NCI-H226 (cell line): Measurements from ENCODE around the gene PEAR1.
A peak's percentile ranks its signal among the peaks of the same experiment; 100 is the strongest.
"Not testable (repeated sequence)": the region's sequence is repeated elsewhere in the genome, so short reads cannot be mapped to it uniquely, and the experiment has no call there.

Experiments
- DNase-seq: peaks from one replicate; pipeline ENCODE4 v3.0.0-alpha.2; 2015

The PEAR1 gene

DNA sequence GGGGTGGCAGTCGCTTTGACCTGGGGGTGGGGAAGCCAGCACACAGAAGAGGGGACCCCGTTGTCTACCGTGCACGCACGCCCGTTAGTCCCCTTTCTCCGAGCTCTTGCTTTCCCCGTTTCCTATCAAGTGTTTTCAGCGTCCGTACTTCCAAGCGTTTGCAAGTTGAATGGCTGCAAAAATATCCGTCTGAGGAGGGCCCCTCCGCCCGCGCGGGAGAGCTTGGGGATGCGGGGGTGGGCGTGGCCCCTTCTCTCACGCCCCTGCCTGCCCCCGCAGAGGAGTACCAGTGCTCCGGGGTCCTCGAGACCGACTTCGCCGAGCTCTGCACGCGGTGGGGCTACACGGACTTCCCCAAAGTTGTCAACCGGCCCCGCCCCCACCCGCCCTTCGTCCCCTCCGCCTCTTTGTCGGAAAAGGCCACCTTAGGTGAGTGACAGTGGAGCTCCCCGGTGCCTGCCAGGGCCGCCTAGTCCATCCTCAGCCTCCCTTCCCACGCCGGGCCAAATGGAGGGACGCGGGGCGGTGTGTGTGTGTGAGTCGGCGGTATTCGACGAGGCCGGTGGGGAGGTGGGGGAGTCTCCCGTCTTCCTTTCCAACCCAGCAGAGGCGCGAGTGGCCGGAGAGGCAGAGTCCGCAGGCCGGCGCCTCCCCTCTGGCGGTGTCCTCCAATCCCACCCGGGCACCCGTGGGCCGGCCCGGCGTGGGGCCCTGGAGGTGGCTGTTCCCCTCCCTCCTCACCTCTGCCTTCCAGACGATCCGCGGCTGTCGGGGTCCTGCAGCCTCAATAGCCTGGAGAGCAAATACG, 30.4 kb downstream of the PEAR1 start:
- DNase-seq, result no peak

DNA sequence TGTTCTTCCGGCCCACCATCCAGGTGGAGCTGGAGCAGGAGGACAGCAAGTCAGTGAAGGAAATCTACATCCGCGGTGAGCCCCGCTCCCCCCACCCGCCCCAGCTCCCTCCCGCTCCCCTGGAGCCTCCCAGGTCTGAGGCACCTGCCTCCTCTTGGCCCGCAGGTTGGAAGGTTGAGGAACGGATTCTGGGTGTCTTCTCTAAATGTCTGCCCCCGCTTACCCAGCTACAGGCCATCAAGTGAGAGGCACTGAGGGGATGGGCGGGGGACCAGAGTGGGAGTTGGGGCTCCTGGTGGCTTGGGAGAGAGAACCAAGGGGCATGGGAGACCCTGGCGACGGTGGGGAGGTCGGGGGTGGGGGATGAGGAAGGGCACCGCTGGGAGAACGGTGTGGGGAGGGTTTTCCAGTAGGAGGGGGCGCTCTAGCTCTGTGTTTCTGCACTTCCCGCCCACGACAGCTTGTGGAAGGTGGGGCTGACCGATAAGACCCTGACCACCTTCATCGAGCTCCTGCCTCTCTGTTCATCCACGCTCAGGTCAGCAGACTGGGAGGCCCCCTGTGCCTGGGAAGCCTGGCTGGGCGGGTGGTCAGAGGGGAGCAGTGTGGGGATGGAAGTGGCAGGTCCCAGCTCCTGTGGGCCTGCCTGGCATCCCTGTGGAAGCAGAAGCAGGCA, 31.1 kb downstream of the PEAR1 start:
- no peak for DNase-seq

DNA sequence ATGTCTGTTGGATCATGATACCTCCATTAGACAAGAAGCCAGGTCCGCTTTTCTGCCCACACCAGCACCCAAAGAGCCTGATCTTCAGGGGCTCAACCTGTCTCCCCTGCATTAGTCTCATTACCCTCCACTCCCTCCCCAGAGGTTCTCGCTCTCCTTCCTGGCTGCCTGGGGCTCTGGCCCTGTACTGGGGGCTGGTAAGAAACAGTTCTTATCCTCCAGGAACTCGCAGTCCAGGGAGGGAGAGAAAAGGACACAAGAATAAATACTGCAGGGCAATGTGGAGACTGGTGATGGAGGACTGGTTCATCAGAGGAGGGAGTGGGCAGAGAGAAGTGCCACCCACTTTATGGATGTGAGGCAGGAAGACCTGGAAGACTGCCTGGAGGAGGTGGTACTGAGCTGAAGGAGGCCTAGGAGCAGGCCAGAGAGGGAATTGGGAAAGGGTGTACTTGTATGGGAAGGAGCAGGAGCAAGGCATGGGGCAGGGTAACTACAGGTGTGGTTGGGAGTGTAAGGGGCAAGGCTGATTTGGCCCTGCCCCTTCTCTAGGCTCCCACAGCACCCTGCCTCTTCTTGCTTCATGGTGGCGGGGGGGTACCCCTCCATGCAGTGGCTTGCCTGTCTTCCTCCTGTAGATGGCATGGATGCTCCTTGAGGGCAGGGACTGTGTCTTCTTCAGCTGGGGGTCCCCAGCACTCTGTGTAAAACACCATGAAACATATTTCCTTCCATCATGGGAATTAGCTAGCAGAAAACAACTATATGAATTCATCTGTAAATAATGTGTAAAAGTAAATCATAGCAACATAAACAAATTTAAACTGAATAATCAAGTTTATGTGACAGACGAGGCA, 31.9 kb downstream of the PEAR1 start:
- DNase-seq, result no peak

DNA sequence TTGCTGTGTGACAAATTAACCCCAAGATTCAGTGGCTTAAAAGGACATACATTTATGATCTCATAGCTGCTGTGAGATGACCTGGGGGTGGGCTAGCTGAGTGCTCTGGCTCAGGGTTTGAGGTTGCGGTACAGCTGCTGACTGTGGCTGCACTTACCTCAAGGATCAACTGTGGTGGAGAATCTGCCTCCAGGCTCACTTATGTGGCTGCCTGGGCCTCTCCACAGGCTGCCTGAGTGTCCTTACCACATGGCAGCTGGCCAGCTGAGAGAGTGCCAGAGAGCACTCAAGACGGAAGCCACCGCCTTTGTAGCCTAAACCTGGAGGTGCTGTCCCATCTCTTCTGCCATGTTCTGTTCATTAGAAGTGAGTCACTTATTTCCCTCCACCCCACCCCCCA, 32.7 kb downstream of the PEAR1 start:
- DNase-seq, result no peak

DNA sequence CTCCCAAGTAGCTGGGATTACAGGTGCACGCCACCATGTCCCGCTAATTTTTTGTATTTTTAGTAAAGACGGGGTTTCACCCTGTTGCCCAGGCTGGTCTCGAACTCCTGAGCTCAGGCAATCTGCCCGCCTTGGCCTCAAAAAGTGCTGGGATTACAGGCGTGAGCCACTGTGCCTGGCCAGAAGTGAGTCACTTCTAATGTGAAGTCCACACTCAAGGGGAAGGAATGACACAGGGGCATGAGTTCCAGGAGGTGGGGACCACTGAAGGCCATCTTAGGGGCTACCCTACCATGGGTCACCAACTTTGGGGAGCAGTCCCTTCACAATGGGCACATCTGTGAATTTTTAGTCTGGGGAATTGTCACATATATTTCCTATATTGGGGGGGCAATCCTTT, 33.2 kb downstream of the PEAR1 start:
- DNase-seq, result not testable (repeated sequence)

DNA sequence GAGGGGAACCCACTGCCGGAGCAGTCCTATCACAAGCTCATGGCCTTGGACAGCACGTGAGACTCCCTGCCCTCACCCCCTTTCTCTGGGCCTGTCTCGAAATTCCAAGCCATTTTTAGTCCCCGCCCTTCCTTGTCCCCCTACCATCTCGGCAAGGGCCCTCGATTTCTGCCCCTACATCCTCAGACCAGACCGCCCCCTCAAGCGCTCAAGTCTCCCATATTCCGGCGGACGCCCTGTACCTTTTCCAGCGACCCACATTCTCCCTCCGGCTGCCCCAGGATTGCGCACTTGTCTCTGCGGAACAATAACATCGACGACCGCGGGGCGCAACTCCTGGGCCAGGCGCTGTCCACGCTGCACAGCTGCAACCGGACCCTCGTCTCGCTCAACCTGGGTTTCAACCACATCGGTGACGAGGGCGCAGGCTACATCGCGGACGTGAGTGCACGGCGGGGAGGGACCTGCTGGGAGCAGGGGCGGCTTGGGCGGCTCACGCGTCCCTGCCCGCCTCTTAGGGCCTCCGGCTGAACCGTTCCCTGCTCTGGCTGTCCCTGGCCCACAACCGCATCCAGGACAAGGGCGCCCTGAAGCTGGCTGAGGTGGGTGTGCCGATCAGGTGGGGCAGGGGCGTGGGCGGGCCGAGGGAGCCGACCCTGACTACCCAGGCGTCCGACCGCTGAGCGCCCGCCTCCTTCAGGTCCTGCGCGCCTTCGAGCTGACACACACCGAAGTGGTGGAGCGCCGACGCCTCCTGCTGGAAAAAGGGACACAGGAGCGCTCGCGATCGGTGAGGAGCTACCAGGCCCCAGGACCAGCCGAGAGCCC, 33.9 kb downstream of the PEAR1 start:
- peak; percentile 60 for DNase-seq

DNA sequence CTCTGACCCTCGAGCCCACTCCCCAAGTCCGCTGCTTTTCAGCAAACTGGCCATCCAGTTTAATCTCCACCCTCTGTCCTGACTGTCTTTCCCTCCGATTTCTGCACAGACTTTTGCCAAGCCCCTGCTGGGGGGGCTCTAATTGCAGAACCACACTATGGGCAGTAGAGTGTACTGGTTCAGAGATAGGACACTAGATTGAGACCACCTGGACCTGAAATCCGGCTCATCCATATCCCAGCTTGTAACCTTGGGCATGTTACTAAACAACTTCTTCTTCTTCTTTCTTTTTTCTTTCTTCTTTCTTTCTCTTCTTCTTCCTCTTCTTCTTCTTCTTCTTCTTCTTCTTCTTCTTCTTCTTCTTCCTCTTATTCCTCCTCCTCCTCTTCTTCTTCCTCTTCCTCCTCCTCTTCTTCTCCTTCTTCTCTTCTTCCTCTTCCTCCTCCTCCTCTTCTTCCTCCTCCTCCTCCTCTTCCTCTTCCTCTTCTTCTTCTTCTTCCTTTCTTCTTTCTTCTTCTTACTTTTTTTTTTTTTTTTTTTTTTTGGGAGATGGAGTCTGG, 34.6 kb downstream of the PEAR1 start:
- no peak for DNase-seq

DNA sequence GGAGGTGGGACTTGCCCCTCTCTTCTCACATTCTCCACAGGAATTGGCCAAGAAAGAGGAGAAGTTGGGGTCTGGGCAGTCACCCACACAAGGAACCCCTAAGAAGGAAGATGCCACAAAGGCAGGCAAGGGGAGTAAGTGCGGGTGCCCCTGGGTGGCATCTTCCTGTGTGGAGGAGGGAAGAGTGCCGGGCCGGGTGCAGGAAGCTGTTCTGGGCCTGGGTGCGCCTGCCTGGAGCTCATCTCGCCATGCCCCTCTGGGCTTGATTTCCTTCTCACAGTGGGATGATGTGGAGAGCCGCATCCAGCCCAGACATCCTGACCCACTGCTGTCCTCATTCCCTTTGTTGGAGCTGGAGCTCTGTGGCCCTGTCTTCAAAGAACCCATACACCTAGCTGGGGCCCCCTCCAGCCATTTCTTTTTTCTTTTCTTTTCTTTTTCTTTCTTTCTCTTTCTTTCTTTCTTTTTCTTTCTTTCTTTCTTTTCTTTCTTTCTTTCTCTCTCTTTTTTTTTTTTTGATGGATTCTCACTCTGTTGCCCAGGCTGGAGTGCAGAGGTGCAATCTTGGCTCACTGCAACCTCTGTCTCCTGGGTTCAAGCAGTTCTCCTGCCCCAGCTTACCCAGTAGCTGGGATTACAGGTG, 36.2 kb downstream of the PEAR1 start:
- no peak for DNase-seq

DNA sequence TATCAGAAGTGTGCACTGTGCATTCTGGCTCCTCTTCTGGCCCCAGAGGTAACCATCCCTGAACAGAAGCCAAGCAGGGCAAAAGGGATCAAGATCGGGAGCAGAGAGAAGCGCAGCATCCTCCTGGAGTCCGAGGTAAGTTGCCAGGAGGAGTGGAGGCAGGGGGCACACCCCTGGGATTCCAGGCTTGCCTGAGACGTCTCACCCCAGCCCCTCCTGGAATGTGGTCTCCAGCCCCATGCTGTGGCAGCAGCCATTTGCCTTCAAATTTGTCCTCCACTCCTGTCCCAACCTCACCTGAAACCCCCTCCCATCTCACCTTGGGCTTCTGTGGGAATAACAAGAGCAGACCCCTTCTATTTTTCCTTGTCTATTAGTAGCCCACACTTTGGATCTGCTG, 37.0 kb downstream of the PEAR1 start:
- no peak for DNase-seq

DNA sequence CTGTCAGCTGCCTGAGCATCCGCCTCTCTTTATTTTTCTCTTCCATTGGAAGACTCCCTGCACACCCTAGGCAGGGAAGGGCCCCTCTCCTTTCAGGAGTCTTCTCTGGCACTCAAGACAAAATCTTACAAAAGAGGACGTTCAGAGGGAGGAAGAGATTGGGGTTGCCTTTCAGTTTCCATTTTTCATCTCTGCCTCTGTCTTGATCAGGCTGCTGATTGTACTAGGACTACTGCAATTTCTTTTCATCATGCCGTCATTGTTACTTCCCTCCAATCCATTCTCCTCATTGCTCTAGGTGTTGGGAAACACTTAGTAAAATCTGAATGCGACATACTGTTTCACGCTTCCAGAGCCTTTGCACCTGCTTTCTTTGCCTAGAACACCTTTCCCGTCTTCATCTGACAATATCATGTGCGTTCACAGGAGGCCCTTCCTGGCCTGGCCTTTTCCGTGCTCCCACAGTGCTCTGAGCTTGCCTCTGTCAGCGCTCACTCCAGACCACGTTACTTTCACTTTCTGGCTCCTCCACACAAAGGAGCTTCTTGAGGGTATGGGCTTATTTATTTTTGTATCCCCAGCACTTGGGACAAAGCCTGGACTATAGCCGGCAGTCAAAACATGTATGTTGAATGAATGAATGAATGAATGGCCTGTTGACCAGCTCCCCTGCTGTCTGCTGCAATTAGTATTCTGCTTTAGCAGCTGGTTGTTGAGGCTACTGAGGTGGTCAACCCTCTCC, 37.9 kb downstream of the PEAR1 start:
- DNase-seq, result no peak

DNA sequence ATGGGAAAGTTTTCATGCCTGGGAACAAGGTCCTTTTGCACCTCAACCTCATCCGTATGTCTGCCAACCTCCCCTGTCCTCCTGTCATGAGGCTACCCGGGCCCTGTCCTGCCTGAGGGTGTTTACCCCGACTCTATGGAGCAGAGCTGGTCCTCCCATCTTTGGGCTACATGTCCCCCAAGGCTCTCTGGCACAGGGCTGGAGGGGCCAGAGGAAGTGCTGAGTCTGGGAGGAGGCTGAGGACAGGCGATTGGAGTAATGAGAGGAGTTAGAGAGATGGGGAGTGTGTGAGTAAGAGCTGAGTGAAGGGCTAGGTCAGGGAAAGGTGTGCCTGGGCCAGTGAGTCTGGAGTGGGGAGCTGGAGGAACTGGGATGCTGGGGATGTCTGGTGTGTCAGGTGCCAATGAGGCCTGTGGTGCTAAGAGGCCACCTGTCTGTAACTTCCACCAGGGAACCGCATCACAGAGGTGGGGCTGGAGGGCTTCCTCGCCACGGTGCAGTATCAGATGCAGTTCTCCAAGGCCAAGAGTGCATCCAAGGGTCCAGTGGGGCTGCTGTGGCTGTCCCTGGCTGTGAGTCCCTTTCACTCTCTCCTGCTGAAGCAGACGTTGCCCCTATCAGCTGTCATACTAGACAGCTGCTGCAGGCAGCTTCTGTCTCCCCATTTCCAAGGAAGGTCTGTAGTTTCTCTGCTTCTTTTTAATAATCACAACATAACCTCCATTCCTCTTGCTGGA, 38.6 kb downstream of the PEAR1 start:
- DNase-seq, result no peak

DNA sequence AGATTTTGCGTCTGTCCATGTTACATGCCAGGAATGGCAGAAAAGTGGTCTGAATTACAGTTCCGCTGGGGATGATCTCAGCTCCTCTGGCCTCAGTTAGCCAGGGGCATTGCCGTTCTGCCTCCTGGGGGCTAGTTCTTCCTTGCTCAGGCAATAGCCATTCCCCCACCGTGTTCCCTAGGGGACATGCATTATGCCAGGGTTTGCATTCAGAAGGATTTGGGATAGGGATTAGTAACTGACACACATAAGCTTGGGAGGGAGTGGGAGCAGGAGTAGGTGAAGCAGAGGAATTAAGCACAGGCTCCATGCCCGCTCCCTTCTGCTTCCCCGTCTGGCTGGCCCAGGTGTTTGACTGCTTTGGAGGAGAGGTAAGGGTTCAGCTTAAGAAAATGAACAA, 39.6 kb downstream of the PEAR1 start:
- DNase-seq, result no peak

DNA sequence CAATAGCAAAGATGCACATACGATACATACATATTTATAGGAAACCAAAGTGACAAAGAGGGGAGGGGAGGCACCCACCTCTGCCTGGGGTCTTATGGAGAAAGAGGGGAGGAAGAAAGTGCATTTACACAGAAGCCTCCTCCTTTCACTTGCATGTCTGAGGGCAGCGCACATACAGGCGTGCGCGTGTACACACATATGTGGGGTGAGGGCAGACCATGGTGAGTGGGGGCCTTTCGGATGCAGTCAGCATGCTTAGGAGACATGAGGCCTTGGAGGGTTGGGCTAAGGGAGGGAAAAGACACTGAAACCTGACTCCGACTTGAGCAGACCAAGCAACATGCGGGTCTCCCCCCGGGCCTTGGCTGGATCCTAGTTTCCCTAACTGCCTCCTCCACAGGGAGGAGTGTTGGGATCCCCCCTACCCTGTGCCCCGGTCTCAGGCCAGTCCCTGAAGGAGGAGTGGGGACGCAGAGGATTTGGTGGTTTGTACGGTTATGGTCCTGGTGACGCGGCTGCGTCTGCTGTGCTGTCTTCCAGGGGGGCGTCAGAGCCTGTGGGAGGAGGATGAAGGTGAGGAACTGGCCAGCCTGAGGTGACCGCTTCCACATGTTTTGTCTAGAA, 42.1 kb downstream of the PEAR1 start:
- no peak for DNase-seq

DNA sequence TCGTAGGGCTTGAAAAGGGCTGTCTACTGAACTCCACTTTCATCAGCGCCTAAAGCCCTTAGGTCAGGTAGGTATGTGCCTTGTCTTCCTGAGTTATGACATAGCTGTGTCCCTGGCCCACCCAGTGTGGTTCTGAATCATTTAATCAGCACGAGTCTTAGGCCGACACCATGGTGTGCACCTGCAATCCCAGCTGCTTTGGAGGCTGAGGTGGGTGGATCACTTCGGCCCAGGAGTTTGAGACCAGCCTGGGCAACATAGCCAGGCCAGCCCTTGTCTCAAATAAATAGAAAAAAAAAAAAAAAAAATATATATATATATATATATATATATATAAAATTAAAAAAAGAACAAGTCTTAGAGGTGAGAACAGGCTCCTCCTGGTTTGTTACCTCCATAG, 42.7 kb downstream of the PEAR1 start:
- DNase-seq, result no peak

DNA sequence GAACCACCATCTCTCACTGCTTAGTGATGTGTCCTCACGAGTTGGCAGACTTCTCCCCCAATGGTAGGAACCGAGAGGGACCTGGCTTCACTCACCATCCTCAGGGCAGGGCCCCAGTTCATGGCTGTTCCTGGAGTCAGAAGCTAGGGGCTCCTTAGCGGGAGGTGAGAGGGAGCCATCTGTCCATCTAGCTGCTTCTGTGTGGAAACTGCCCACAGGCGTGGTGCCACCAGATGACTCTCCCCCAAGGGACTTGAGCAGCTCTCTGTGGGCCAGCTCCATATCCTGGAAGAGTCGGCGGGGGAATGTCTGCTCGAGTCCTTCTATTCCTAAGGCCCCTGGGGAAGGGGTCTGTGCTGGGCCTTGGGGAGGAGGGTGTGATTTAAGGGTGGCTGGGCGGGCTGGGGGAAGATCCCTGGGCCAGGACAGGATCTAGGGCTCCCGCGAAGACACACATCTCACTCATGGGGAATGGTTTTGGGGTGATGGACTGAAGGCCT, 43.3 kb downstream of the PEAR1 start:
- DNase-seq, result no peak

DNA sequence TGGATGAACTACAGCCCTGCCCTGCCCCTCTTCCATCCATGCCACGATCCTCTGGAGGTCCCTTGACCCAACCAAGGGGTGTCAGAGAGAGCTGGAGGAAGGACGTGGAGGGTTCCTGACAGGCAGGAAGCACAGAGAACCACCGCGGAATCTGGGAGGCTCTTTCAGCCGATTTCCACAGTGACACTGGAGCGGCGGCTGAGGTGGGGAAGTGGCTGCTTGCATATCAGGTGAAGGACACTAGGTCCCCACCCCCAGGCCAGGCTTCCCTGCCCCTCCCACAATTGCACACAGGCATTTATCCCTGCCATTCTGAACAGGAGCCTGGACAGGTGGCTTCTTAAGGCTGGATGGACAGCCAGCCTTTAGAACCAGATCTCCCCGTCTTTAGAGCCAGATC, 44.4 kb downstream of the PEAR1 start:
- no peak for DNase-seq

DNA sequence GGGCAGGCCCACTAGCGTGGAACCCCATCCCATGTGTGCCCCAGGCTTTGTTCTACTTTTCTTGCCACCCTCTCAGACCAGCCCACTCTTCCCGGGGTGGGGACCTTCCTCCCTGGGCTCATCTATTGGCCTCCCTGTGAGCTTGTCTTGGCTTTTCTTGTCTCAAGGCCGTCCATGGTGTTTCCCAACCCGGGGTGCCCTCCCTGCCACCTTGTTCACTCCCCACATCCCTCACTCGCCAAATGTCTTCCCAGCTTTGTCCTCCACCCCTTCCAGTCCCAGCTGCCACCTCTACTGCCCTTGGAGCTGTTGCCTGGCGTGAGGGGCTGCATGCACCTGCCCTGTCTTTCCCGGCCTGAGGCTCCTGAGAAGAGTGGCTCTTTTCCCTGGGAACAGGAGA, 45.3 kb downstream of the PEAR1 start:
- DNase-seq, result no peak

DNA sequence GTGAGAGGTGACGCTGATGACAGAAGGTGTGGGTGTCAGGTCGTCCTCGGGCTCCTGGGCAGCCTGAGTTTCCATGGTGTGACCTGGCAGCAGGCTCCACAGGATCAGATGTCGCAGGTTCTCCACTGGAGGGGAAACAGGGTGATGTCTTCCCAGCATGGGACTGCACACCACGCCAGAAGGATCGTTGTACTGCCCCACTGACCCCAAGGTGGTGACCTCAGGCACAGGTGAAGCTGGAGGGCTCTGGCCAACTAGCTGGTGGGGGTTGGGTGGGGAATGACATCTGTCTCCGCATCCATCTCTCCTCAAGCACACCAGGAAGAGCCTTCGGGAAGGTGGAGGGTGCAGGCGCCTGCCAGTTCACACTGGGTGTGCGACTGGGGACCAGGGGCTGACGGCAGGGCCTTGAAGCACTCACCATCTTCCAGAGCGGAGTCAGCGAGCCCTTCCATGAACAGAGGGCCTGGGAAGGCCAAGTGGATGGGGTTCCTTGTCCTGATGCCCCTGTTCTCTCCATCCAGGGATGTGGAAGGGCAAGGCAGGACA, 46.3 kb downstream of the PEAR1 start:
- DNase-seq, result no peak

DNA sequence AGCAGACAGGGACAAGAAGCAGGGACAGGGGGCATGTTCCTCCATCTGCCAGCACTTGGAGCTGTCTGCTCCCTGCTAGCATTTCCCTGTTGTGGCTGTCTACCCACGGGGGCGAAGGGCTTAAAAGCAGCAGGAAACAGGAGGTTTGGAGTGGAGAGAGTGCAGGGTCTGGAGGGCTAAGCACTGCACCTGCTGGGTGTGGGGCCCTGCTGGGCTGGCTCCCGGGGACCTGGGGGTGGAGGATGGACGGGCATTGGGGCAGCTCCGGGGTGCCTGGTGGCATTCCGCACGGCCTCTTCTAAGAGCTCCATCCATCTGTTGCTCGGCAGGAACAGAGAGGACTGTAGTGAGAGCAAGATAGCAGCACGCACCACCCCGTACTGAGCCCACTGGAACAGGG, 48.2 kb downstream of the PEAR1 start:
- no peak for DNase-seq
